PC-3 (cell line): ENCODE data around the gene USHBP1. TPM values are rescaled to one million over a fixed set of nuclear protein-coding genes. Genes with fewer than 3 reads are reported as not detected.

ENCODE experiments used
- ATAC-seq: fragments of 200-7000 bp; cut with Tn5 transposase; 2 replicates; pipeline ENCODE4 v1.9.1; 2020; ENCODE audit warnings: mild to moderate bottlenecking, moderate library complexity
- BruUV-seq: library from RNA; stranded (reverse); fragments of 400-500 nt; replicated peaks from 2 replicates; lab custom pipeline; 2021; lab: Mats Ljungman, UMichigan
- CTCF ChIA-PET: fragments of 300-600 bp; sonication (Branson Sonifier 250); formaldehyde crosslinking; loops from one replicate; lab custom pipeline; 2022; ENCODE audit warnings: antibody characterized with exemption; lab: Charles Lee
- POLR2A ChIA-PET: fragments of 300-600 bp; sonication (Branson Sonifier 250); formaldehyde crosslinking; loops from one replicate; lab custom pipeline; 2022; ENCODE audit warnings: antibody characterized with exemption; ENCODE audit not compliant: unreplicated experiment; lab: Charles Lee
- DNase-seq: peaks from one replicate; pipeline ENCODE4 v3.0.0-alpha.2; 2015
- H2AFZ ChIP-seq: fragments of 300-600 bp; sonication (generic); 2 replicates; pipeline ENCODE4 v1.6.0; 2016; ENCODE audit warnings: antibody characterized with exemption, low read length
- H3F3A ChIP-seq: fragments of 300-600 bp; sonication (generic); one replicate; pipeline ENCODE4 v1.6.0; 2017; ENCODE audit warnings: antibody characterized with exemption, low read length, control low read depth, mild to moderate bottlenecking; ENCODE audit not compliant: unreplicated experiment
- H3K27ac ChIP-seq: fragments of 300-600 bp; sonication (generic); 2 replicates; pipeline ENCODE4 v1.5.1; 2016; ENCODE audit warnings: mild to moderate bottlenecking, low read length
- H3K27me3 ChIP-seq: fragments of 300-600 bp; sonication (generic); 2 replicates; pipeline ENCODE4 v1.6.1; 2016; ENCODE audit warnings: low read length, mixed read lengths
- H3K36me3 ChIP-seq: fragments of 300-600 bp; sonication (generic); 2 replicates; pipeline ENCODE4 v1.6.1; 2016; ENCODE audit warnings: low read depth, mixed run types, low read length, mixed read lengths
- H3K4me1 ChIP-seq: fragments of 300-600 bp; sonication (generic); 2 replicates; pipeline ENCODE4 v1.5.1; 2016; ENCODE audit warnings: low read length; ENCODE audit not compliant: insufficient read depth
- H3K4me2 ChIP-seq: fragments of 300-600 bp; sonication (generic); 2 replicates; pipeline ENCODE4 v1.6.0; 2016; ENCODE audit warnings: low read length
- H3K4me3 ChIP-seq: fragments of 300-600 bp; sonication (generic); 2 replicates; pipeline ENCODE4 v1.5.1; 2016; ENCODE audit warnings: mild to moderate bottlenecking, low read length, mixed read lengths
- H3K79me2 ChIP-seq: fragments of 300-600 bp; sonication (generic); 2 replicates; pipeline ENCODE4 v1.6.1; 2017; ENCODE audit warnings: low read length, mixed read lengths
- H3K9ac ChIP-seq: fragments of 300-600 bp; sonication (generic); 2 replicates; pipeline ENCODE4 v1.6.0; 2016; ENCODE audit warnings: mild to moderate bottlenecking, low read length
- H3K9me2 ChIP-seq: fragments of 300-600 bp; sonication (generic); replicated peaks from 2 replicates; pipeline ENCODE4 v1.6.1; 2016; ENCODE audit warnings: mixed run types, low read length, mixed read lengths
- H3K9me3 ChIP-seq: fragments of 300-600 bp; sonication (generic); 2 replicates; pipeline ENCODE4 v1.6.1; 2016; ENCODE audit warnings: low read length, mixed read lengths
- H4K20me1 ChIP-seq: fragments of 300-600 bp; sonication (generic); 2 replicates; pipeline ENCODE4 v1.6.1; 2016; ENCODE audit warnings: low read length, mixed read lengths
- EZH2 ChIP-seq: fragments of 300-600 bp; sonication (generic); IDR thresholded peaks from one replicate; pipeline ENCODE4 v1.6.1; 2017; ENCODE audit warnings: antibody characterized with exemption, mild to moderate bottlenecking, low read length; ENCODE audit not compliant: unreplicated experiment
- EZH2phosphoT487 ChIP-seq: fragments of 300-600 bp; sonication (generic); IDR thresholded peaks from 2 replicates; pipeline ENCODE4 v1.6.1; 2018; ENCODE audit warnings: mild to moderate bottlenecking, antibody characterized with exemption, low read length, borderline replicate concordance
- intact Hi-C: fragments of 100-400 bp; cut with micrococcal nuclease; formaldehyde crosslinking; loops from 2 replicates; pipeline ENCODE4 v1.9.0; 2023
- total RNA-seq: library from RNA; depleted of rRNA; stranded (reverse); fragments of >200 nt; gene quantifications from 2 replicates; pipeline ENCODE4 v1.2.3, GENCODE V29; 2014
- TF ChIP-seq, protein P1 (sequence below): fragments of 300-600 bp; sonication (generic); conservative IDR thresholded peaks from 2 replicates; pipeline ENCODE4 v1.5.1; 2017; ENCODE audit warnings: antibody characterized with exemption, low read depth, mild to moderate bottlenecking, low read length

Gene USHBP1
- total RNA-seq, 1 experiment from 2014 or later = not detected

DNA sequence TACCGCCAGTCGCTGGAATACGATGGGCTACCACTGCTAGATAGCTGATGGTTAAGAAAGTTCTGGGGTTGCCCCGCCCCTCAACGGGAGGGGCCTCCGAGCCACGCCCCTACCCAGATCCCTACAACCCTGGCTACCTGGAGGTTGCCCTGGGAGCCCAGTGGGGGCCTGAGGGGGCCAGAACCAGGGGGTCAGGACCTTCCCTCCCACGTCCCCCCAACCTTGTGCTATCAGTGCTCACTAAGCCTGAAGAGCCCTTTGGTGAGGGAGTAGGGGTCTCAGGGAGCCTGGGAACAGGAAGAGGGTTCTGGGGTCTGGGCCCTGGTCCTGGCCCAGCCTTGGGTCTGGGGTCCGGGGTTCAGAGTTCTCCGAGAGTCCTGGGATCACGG, 29.6 kb downstream of the USHBP1 start:
- ATAC-seq = peak; percentile 71
- H3K4me1 ChIP-seq = no peaks in the 10 kb centered on the region; the same call in 1 of the 2 replicates
- TF ChIP-seq EZH2 (no peak), EZH2phosphoT487 (no peak)
- TF ChIP-seq, protein P1, sequence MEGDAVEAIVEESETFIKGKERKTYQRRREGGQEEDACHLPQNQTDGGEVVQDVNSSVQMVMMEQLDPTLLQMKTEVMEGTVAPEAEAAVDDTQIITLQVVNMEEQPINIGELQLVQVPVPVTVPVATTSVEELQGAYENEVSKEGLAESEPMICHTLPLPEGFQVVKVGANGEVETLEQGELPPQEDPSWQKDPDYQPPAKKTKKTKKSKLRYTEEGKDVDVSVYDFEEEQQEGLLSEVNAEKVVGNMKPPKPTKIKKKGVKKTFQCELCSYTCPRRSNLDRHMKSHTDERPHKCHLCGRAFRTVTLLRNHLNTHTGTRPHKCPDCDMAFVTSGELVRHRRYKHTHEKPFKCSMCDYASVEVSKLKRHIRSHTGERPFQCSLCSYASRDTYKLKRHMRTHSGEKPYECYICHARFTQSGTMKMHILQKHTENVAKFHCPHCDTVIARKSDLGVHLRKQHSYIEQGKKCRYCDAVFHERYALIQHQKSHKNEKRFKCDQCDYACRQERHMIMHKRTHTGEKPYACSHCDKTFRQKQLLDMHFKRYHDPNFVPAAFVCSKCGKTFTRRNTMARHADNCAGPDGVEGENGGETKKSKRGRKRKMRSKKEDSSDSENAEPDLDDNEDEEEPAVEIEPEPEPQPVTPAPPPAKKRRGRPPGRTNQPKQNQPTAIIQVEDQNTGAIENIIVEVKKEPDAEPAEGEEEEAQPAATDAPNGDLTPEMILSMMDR = no peak
- BruUV-seq = no TSS peak
- peak overlapping the region; percentile 61 for H3K4me3 ChIP-seq
- POLR2A ChIA-PET = no interaction called here
- peak overlapping the region; percentile 66 for H3K4me2 ChIP-seq
- no peak overlapping the region for H3K27ac ChIP-seq
- CTCF ChIA-PET = no interaction called here
- H2AFZ ChIP-seq = no peak overlapping the region
- H3K36me3 ChIP-seq = peaks cover 24% of the 10 kb centered on the region; the same call in 1 of the 2 replicates
- intact Hi-C loops = no loop called here
- H4K20me1 ChIP-seq = no peaks in the 10 kb centered on the region
- H3K9ac ChIP-seq = peak overlapping the region; percentile 37
- peak; percentile 46 for DNase-seq
- H3K27me3 ChIP-seq = no peaks in the 10 kb centered on the region
- H3F3A ChIP-seq = no peaks in the 10 kb centered on the region
- no peaks in the 10 kb centered on the region for H3K9me3 ChIP-seq
- peaks cover 30% of the 10 kb centered on the region for H3K79me2 ChIP-seq
- no peaks in the 10 kb centered on the region for H3K9me2 ChIP-seq

DNA sequence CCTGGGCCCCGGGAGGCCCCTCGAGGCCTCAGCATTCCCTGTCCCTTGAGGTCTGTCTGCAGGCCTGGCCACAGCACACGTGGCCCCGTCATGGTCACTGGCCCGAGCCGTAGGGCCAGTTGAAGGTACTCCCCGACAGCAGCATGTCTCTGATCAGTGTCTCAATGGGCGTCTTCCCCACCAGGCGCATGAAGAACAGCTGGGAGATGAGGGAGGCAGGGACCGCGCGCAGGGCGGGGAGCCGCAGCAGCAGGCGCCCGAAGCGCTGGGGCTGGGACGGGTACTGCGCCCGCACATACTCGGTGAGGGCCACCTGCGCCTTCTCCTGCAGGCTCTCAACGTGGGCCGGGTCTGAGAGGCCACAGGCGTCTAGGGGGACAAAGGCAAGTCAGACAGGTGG, 32.3 kb downstream of the USHBP1 start:
- no peak for DNase-seq
- no peaks in the 10 kb centered on the region for H3K9me2 ChIP-seq
- H3K4me3 ChIP-seq = no peak overlapping the region
- H3K79me2 ChIP-seq = peaks cover 28% of the 10 kb centered on the region
- BruUV-seq = no TSS peak
- H3F3A ChIP-seq = no peaks in the 10 kb centered on the region
- H3K27me3 ChIP-seq = no peaks in the 10 kb centered on the region
- H3K4me2 ChIP-seq = no peak overlapping the region
- H3K9ac ChIP-seq = no peak overlapping the region
- H3K4me1 ChIP-seq = no peaks in the 10 kb centered on the region; the same call in 1 of the 2 replicates
- H4K20me1 ChIP-seq = no peaks in the 10 kb centered on the region
- H3K9me3 ChIP-seq = no peaks in the 10 kb centered on the region
- ChIA-PET POLR2A (no interaction called here), CTCF (no interaction called here)
- peaks cover 14% of the 10 kb centered on the region; the same call in 1 of the 2 replicates for H3K36me3 ChIP-seq
- ATAC-seq = no peak
- no peak overlapping the region for H2AFZ ChIP-seq
- no peak overlapping the region for H3K27ac ChIP-seq
- TF ChIP-seq EZH2phosphoT487 (no peak), EZH2 (no peak)
- TF ChIP-seq, protein P1 = no peak
- intact Hi-C loops = no loop called here

GRCh38 chr19:17229890-17230289, 34.7 kb downstream of the USHBP1 start:
- H2AFZ ChIP-seq = no peak overlapping the region
- H3K4me1 ChIP-seq = no peaks in the 10 kb centered on the region; the same call in 1 of the 2 replicates
- no peaks in the 10 kb centered on the region for H3F3A ChIP-seq
- no peaks in the 10 kb centered on the region for H4K20me1 ChIP-seq
- no peak overlapping the region for H3K27ac ChIP-seq
- no peaks in the 10 kb centered on the region for H3K9me3 ChIP-seq
- H3K27me3 ChIP-seq = no peaks in the 10 kb centered on the region
- H3K79me2 ChIP-seq = peaks cover 22% of the 10 kb centered on the region
- no peak overlapping the region for H3K4me2 ChIP-seq
- H3K9ac ChIP-seq = no peak overlapping the region
- ChIA-PET POLR2A (no interaction called here), CTCF (no interaction called here)
- no TSS peak for BruUV-seq
- no peak for ATAC-seq
- H3K9me2 ChIP-seq = no peaks in the 10 kb centered on the region
- no peak for DNase-seq
- no peak overlapping the region for H3K4me3 ChIP-seq
- intact Hi-C loops = no loop called here
- peaks cover 14% of the 10 kb centered on the region; the same call in 1 of the 2 replicates for H3K36me3 ChIP-seq
- TF ChIP-seq, protein P1 = no peak
- TF ChIP-seq EZH2 (no peak), EZH2phosphoT487 (no peak)
